H1 (cell line): ENCODE results near the gene KIAA1614. TPM values are rescaled to one million over a fixed set of nuclear protein-coding genes. Genes with fewer than 3 reads are reported as not detected.

ENCODE experiments used
- YY1 ChIP-seq: IDR thresholded peaks from 2 replicates; pipeline ENCODE4 v1.6.1; 2011; ENCODE audit warnings: low read depth, mild to moderate bottlenecking, low read length
- polyA plus RNA-seq, 7 experiments: library from polyadenylated mRNA; depleted of rRNA in 3 of 7; stranded (reverse) in 5 of 7; unstranded in 2 of 7; fragments of >200 nt in 5 of 7; fragments of 200-250 nt in 2 of 7; gene quantifications; 1 replicate in 5 of 7; 2 replicates in 1 of 7; 4 replicates in 1 of 7; pipeline versions ENCODE4 v1.2.1 to v1.2.3, GENCODE V29; 2011 to 2013; ENCODE audit warnings: missing spikeins in 2 of 7, mixed read lengths in 2 of 7
- total RNA-seq: library from RNA; stranded (reverse); fragmentation: NEBNext Ultra II Directional; extraction: Animal tissue kit (Norgen Biotek cat#: 25700); gene quantifications from 2 replicates; pipeline ENCODE4 v1.2.1, GENCODE V29; 2021

KIAA1614 gene
- total and polyA plus RNA-seq, 2 of the 8 experiments (the other 6 are each of a cell fraction or from before 2014, with no cell fraction given), result 1.3 to 3.1 TPM

GRCh38 chr1:180933141-180933540, 20.4 kb downstream of the KIAA1614 start (continued):
- no peak for TF ChIP-seq YY1
